ENCODE results near the gene NXPH1. TPM values are rescaled to one million over a fixed set of nuclear protein-coding genes. Genes with fewer than 3 reads are reported as not detected.

The NXPH1 gene
- total RNA-seq, 2 donors from 2014 or later: not detected

GRCh38 chr7:8442051-8442813 lies 8.8 kb downstream of the NXPH1 start:
- H3K27ac Mint-ChIP-seq: peak overlapping the region; percentile 63
- peaks cover 81% of the 10 kb centered on the region for H3K27me3 Mint-ChIP-seq (ENCODE audit: low read depth)
- DNase-seq: no peak
- H3K4me3 Mint-ChIP-seq: peak overlapping the region in 1 of 2 donors; percentile 29
- peaks cover 17% of the 10 kb centered on the region for H3K4me1 Mint-ChIP-seq (ENCODE audit: low read depth)
- no peak for ATAC-seq (replicated peaks in 1 of 2)
- H3K36me3 Mint-ChIP-seq (ENCODE audit: insufficient read depth in 2 of 2): peaks cover 5 to 6% of the 10 kb centered on the region in 2 donors
- H3K9me3 Mint-ChIP-seq: peaks cover 2 to 3% of the 10 kb centered on the region in 2 donors

- peak overlapping the region; percentile 29 to 50 for H3K4me3 Mint-ChIP-seq
- H3K4me1 Mint-ChIP-seq (ENCODE audit: low read depth): peaks cover 17% of the 10 kb centered on the region
- peak overlapping the region; percentile 63 for H3K27ac Mint-ChIP-seq
- DNase-seq: peak; percentile 71 to 75
- peaks cover 5 to 6% of the 10 kb centered on the region in 2 donors for H3K36me3 Mint-ChIP-seq (ENCODE audit: insufficient read depth in 2 of 2)
- peaks cover 2 to 3% of the 10 kb centered on the region in 2 donors for H3K9me3 Mint-ChIP-seq
- ATAC-seq (replicated peaks in 1 of 2): peak; percentile 73 to 76
- H3K27me3 Mint-ChIP-seq (ENCODE audit: low read depth): peaks cover 76% of the 10 kb centered on the region
These were observed 9.4 kb downstream of the NXPH1 start for GRCh38 chr7:8442814-8443304.

GRCh38 chr7:8443576-8444467 lies 10.4 kb downstream of the NXPH1 start:
- Mint-ChIP-seq H3K9me3 (peaks cover 2 to 3% of the 10 kb centered on the region in 2 donors), H3K36me3 (ENCODE audit: insufficient read depth in 2 of 2) (peaks cover 5 to 6% of the 10 kb centered on the region in 2 donors), H3K27ac (no peak overlapping the region), H3K4me1 (ENCODE audit: low read depth) (peaks cover 17% of the 10 kb centered on the region), H3K4me3 (peak overlapping the region; percentile 16 to 41), H3K27me3 (ENCODE audit: low read depth) (peaks cover 66% of the 10 kb centered on the region)
- ATAC-seq (replicated peaks in 1 of 2): no peak
- DNase-seq: no peak

- H3K4me3 Mint-ChIP-seq: no peak overlapping the region
- DNase-seq (no peak), ATAC-seq (replicated peaks in 1 of 2) (no peak)
- peak overlapping the region; percentile 10 for H3K27ac Mint-ChIP-seq
- H3K36me3 Mint-ChIP-seq (ENCODE audit: insufficient read depth in 2 of 2): peaks cover 5 to 6% of the 10 kb centered on the region in 2 donors
- H3K9me3 Mint-ChIP-seq: peaks cover 2 to 3% of the 10 kb centered on the region in 2 donors
- peaks cover 64% of the 10 kb centered on the region for H3K27me3 Mint-ChIP-seq (ENCODE audit: low read depth)
- H3K4me1 Mint-ChIP-seq (ENCODE audit: low read depth): peaks cover 17% of the 10 kb centered on the region
These were observed 11.0 kb downstream of the NXPH1 start for GRCh38 chr7:8444468-8444769.

- Mint-ChIP-seq H3K27ac (no peak overlapping the region), H3K27me3 (ENCODE audit: low read depth) (no peaks in the 10 kb centered on the region), H3K4me3 (no peak overlapping the region), H3K4me1 (ENCODE audit: low read depth) (no peaks in the 10 kb centered on the region), H3K36me3 (ENCODE audit: insufficient read depth in 2 of 2) (no peaks in the 10 kb centered on the region), H3K9me3 (no peaks in the 10 kb centered on the region)
- no peak for ATAC-seq (replicated peaks in 1 of 2)
- no peak for DNase-seq
These were observed 20.1 kb downstream of the NXPH1 start for GRCh38 chr7:8453535-8453934.

GRCh38 chr7:8455426-8455825 lies 22.0 kb downstream of the NXPH1 start:
- no peak for DNase-seq
- no peaks in the 10 kb centered on the region for H3K36me3 Mint-ChIP-seq (ENCODE audit: insufficient read depth in 2 of 2)
- no peaks in the 10 kb centered on the region for H3K9me3 Mint-ChIP-seq
- H3K4me1 Mint-ChIP-seq (ENCODE audit: low read depth): no peaks in the 10 kb centered on the region
- ATAC-seq (replicated peaks in 1 of 2): no peak
- H3K27ac Mint-ChIP-seq: no peak overlapping the region
- no peak overlapping the region for H3K4me3 Mint-ChIP-seq
- H3K27me3 Mint-ChIP-seq (ENCODE audit: low read depth): no peaks in the 10 kb centered on the region

GRCh38 chr7:8462309-8462708 lies 28.9 kb downstream of the NXPH1 start:
- Mint-ChIP-seq H3K4me1 (ENCODE audit: low read depth) (no peaks in the 10 kb centered on the region), H3K4me3 (no peak overlapping the region), H3K9me3 (no peaks in the 10 kb centered on the region), H3K36me3 (ENCODE audit: insufficient read depth in 2 of 2) (no peaks in the 10 kb centered on the region), H3K27me3 (ENCODE audit: low read depth) (no peaks in the 10 kb centered on the region), H3K27ac (no peak overlapping the region)
- DNase-seq: no peak
- no peak for ATAC-seq (replicated peaks in 1 of 2)

- ATAC-seq (replicated peaks in 1 of 2) (no peak), DNase-seq (no peak)
- Mint-ChIP-seq H3K27ac (no peak overlapping the region), H3K27me3 (ENCODE audit: low read depth) (no peaks in the 10 kb centered on the region), H3K9me3 (no peaks in the 10 kb centered on the region), H3K36me3 (ENCODE audit: insufficient read depth in 2 of 2) (no peaks in the 10 kb centered on the region), H3K4me3 (no peak overlapping the region), H3K4me1 (ENCODE audit: low read depth) (no peaks in the 10 kb centered on the region)
These were observed 31.9 kb downstream of the NXPH1 start for GRCh38 chr7:8465338-8465737.

GRCh38 chr7:8480527-8480926 lies 47.1 kb downstream of the NXPH1 start:
- no peaks in the 10 kb centered on the region for H3K4me1 Mint-ChIP-seq (ENCODE audit: low read depth)
- ATAC-seq (replicated peaks in 1 of 2): no peak
- H3K27me3 Mint-ChIP-seq (ENCODE audit: low read depth): no peaks in the 10 kb centered on the region
- DNase-seq: no peak
- no peaks in the 10 kb centered on the region for H3K9me3 Mint-ChIP-seq
- H3K4me3 Mint-ChIP-seq: no peak overlapping the region
- no peak overlapping the region for H3K27ac Mint-ChIP-seq
- no peaks in the 10 kb centered on the region for H3K36me3 Mint-ChIP-seq (ENCODE audit: insufficient read depth in 2 of 2)

- Mint-ChIP-seq H3K4me1 (ENCODE audit: low read depth) (no peaks in the 10 kb centered on the region), H3K27me3 (ENCODE audit: low read depth) (no peaks in the 10 kb centered on the region), H3K4me3 (no peak overlapping the region), H3K27ac (no peak overlapping the region), H3K9me3 (no peaks in the 10 kb centered on the region), H3K36me3 (ENCODE audit: insufficient read depth in 2 of 2) (no peaks in the 10 kb centered on the region)
- DNase-seq (no peak), ATAC-seq (replicated peaks in 1 of 2) (no peak)
These were observed 47.7 kb downstream of the NXPH1 start for GRCh38 chr7:8481096-8481495.

GRCh38 chr7:8481752-8482446 lies 48.5 kb downstream of the NXPH1 start:
- H3K36me3 Mint-ChIP-seq (ENCODE audit: insufficient read depth in 2 of 2): no peaks in the 10 kb centered on the region
- no peaks in the 10 kb centered on the region for H3K27me3 Mint-ChIP-seq (ENCODE audit: low read depth)
- no peak for ATAC-seq (replicated peaks in 1 of 2)
- H3K27ac Mint-ChIP-seq: no peak overlapping the region
- H3K4me3 Mint-ChIP-seq: no peak overlapping the region
- DNase-seq: no peak
- H3K9me3 Mint-ChIP-seq: no peaks in the 10 kb centered on the region
- H3K4me1 Mint-ChIP-seq (ENCODE audit: low read depth): no peaks in the 10 kb centered on the region

GRCh38 chr7:8490391-8491045 lies 57.1 kb downstream of the NXPH1 start:
- Mint-ChIP-seq H3K4me3 (no peak overlapping the region), H3K9me3 (no peaks in the 10 kb centered on the region), H3K27ac (no peak overlapping the region), H3K4me1 (ENCODE audit: low read depth) (no peaks in the 10 kb centered on the region), H3K27me3 (ENCODE audit: low read depth) (no peaks in the 10 kb centered on the region), H3K36me3 (ENCODE audit: insufficient read depth in 2 of 2) (no peaks in the 10 kb centered on the region)
- ATAC-seq (replicated peaks in 1 of 2): no peak
- no peak for DNase-seq
